GOT3 (cell line): ENCODE results near the gene AGPAT2.

Experiments
- DNase-seq: peaks from one replicate; lab custom pipeline; 2025; ENCODE audit warnings: mixed read lengths; lab: John Stamatoyannopoulos, UW

AGPAT2 gene

DNA sequence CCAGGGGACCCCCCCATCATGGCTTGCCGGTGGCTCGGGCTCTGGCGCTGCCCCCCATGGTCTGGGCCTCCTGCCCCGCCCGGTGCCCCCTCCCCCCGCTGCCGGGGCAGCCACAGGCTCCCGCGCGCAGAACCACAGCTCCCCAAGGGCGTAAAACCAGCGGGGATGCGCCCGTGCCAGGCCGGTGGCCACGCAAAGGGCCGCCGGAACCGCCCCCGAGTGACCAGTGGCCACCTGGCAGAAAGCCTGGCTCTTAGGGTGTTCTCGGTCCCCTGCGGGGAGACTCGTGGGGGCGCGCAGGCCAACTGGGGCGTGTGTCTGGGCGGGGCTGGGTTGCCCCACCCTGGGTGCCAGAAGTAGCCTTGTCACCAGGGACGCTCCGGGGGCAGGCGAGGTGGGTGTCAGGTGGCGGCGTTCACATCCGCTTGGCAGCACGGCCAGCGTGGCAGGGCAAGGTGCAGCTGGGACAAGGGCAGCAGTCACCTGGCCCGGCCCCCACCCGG lies 515 bp upstream of the AGPAT2 start:
- no peak for DNase-seq

DNA sequence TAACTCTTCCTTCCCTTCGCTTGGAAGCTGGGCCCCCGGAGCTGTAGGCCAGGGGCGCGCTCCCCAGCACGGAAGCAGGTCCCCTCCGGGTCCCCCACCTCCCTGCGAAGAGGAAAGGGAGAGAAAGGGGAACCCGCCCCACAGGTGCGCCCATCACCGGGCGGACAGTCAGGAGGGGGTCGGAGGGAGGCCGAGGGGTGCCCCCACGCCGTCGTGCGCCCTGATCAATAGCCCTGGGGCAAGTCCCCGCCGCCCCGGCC lies 793 bp downstream of the AGPAT2 start:
- no peak for DNase-seq

DNA sequence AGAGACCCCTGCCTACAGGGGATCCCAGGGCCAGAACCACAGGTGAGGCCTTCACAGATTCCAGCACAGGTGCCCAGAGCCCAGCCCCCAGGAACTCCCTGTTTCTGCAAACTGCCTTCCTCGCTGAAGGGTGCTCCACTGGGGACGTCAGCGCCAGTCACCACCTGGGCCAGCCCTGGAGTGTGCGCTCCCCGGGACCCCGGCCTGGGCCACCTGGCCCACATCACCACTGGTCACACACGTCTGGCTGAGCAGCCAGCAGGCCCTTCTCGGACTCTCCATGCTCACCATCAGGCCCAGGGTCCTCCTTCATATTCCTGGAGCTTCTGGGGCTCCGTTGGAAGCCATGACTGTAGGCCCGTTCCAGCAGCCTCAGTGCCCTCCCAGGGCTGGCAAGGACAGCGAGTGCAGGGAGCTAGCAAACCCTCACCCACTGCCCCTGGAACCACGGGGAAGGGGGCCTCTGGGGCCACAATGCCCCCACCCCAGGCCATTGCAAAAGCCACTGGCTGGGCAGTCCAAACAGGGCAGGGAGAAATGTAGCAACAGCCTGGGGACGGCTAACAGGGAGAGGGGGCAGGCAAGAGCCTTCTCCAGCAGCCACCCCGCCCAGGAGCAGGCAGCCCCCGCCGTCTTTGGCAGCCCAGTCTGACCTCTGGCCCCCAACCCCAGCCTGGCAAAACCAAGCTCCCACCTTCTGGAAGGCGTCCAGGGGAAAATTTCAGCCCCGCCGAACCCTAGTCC lies 1.3 kb downstream of the AGPAT2 start:
- DNase-seq: no peak

DNA sequence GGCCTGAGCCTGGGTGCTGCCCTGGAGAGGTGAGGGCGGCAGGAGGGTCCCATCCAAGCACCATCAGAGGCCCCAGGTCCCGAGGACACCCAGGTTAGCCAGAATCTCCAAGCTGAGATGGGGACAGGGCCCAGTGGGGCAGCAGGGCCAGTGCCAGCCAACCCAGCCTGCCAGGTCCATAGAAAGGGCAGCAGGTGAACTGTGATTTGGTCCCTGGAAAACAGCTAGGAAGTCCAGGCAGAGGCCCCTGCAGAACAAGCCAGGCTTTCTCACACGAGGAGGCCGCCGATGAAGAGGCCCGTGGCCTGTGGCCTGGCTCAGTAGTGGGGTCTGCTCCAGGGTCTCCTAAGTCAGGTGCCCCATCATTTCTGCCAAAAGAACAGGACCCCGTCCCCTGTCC lies 2.0 kb downstream of the AGPAT2 start:
- no peak for DNase-seq

DNA sequence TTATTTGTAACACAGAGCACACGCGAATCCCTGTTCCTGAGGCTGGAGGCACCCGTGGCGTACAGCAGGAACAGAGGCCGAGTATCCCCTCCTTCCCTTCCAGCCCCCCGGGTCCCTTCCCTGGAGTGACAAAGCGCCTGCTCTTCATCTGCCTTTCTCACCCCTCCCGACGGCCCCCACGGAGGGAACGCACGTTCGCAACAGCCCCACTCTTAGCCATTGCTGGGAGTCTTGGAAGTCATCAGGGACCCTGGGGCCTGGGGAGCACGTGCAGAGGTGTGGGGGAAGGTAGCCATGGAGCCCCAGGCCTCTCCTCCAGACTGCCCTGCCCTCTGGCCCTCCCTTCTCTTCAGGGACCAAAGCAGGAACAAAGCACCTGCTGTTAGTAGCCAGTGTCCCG lies 2.5 kb downstream of the AGPAT2 start:
- no peak for DNase-seq

DNA sequence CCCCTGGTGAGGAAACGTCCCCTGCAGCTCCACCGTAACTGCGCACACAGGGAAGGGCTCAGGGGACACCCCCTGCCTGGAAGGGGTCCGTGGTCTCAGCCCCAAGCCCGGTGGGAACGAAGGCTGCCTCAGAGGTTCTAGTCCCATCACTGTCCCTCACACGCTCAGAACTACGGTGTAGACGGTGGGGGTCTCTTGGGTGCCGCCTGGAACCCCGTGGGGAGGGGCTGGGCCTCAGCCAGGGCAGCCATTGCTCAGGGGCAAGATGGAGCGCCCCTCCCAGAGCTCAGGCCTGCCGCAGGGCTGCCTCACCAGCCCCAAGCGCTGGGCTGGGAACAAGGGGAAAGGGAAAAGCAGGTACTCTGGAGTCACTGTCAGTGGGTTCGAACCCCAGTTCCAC lies 2.9 kb downstream of the AGPAT2 start:
- DNase-seq: no peak

DNA sequence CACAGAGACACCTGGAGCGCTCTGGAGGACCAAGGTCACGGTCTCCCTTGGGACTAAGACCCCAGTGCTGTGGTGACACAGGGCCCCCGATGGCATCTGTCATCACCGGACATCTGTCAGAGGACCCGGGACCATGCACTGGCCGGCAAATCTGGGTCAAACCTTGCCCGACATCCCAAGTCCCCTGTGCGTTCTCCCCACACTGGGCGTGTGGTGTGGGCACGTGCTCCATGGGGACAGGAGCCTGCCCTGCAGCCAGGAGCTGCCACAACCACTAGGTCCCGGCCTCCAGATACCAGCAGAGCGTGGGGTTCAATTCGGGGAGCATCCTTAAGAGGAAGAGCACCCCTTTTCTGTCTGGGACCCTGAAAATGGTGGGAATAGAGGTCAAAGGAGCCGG lies 3.5 kb downstream of the AGPAT2 start:
- DNase-seq: no peak

DNA sequence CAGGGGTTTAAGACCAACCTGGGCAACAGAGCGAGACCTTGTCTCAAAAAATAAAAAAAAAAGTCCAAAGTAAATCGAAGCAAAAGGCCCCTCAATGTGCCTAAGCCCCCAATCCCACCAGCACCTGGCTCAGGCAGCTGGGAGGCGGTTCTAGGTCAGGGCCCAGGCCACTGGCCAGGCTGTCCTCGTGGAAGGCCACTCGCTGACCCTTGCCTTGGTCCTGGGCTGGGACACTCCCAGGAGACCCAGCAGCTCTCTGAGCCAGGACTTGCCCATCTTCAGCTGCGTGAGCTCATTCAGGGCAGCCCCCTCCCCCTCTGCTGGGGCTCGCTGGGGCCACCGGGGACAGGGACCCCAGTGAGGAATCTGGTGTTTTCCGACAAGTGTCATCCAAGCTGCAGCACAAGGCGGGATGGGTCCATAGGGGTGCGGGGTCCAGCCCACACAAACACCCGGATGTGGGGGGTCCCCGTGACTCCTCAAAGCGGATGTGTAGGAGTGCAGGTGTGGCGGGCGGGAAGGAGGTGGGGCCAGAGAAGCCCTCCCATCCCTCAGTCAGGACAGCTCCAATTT lies 4.0 kb downstream of the AGPAT2 start:
- no peak for DNase-seq

DNA sequence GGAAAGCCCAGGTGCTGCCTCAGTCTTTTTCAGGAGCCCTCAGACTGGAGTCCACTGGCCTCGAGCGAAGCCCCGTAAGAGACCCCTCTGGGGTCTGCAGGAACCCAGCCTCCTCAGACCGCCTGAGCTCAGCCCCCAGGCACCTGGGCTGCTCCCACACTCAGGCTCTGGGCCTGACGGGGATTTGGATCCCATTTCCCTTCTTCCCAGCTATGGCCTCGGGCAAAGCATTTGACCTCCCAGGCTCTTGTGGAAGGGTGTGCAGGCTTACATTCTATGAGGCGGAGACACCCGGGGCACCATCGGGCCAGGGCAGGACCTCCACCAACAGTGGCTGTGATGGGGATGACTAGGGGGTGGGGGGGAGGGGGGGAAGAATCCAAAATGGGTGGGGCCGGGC lies 4.5 kb downstream of the AGPAT2 start:
- DNase-seq: no peak

DNA sequence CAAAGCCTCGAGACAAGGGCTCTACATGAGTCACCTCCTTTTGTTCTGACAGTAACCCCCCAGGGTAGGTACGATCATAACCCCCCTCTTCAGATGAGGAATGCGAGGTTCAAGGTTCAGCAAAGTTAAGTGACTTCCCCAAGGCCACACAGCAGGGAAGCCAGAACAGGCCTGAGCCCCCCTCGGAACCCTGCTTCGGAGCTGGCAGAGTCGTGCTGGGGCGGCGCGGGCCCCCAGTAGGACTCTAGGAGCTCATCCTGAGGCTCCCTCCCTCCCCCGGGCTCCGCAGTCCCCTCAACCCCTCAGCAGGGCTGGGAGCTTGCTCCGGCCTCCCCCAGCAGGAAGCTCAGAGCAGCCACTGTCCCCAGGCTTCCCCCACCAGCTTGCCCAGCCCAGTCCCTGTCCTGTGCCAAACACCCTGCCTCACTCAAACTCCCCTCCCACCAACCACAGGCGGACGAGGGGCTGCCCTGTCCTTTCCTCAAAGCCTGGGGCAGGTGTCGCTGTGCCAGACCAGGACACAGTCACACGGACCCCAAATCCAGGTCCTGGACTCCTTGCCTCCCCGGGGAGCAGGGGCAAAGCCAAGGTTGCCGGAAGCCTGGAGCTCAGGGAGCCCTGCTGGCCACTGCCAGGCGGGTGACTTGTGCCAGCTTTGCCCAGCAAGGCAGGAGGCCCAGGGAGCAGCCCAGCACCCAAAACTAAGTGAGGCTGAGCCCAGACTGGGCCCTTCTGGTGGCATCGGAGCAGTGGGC lies 5.1 kb downstream of the AGPAT2 start:
- DNase-seq: no peak

DNA sequence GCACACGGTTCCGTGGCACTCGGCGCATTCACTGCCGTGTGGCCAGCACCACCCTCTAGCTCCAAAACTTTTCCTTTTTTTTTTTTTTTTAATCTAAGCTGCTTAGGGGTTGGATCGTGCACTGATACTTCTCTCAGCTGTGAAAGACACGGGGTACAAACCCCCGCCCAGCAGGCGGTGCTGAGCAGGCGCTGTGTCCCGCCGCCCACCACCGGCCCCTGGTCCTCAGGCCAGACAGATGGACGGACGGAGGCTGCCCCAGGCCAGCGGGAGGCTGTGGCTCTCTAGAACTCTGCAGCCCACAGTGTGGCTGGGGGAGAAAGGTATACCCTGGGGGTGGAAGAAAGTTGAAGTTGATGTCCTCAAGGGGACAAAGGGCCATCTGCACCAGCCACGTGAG lies 6.2 kb downstream of the AGPAT2 start:
- DNase-seq: no peak

DNA sequence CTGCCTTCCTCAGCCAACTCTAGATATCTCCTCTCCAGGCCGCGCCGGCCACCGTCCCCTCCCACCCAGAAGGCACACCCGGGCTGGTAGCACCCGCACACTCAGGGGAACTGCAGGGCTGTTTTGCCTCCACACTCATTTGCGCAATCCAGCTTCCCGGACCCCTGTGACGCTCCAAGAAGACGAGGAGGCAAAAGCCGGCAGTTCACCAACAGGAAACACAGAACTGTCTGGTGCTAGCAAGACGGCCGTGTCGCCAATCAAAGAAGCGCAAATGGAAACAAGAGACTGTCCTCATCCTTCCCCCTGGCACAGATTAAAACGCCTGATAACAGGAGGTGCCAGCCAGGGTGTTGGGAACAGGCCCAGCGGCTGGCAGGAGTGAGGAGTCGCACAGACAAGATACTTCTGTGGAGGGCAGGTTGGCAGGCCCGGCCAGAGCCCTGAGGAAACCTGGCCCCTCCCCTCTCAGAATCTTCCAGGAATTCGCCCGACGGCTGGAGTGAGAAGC lies 7.8 kb downstream of the AGPAT2 start:
- no peak for DNase-seq

DNA sequence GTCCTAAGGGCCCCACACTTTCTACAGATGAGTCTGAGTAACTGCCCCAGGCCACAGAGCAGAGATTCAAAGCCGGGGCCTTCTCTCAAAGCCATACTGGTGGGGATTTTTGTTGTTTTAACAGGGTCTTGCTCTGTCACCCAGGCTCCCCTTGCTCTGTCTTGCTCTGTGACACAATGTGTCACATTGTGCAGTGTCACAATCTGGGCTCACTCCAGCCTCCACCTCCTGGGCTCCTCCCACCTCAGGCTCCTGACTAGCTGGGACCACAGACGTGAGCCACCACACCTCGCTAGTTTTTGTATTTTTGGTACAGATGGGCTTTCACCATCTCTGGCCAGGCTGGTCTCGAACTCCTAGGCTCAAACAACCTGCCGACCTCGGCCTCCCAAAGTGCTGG lies 8.6 kb downstream of the AGPAT2 start:
- no peak for DNase-seq

DNA sequence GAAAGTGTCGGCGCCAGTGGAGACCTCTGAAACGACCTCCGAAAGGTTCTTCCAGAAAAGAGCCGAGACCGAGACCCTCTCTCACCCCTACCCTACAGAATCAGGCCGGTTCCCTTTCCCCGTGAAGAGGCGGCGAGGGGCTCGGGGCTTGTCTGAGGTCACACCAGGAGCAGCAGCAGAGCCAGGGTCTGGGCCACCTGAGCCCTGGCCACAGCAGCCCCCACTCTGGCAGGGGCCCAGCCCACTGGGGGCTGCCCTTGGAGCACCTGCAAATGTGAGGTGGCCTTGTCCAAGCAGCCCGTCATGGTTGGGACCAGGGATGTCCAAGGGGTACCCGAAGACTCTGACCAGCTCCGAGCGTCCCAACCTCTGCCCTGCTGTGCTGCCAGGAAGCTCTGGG lies 9.2 kb downstream of the AGPAT2 start:
- no peak for DNase-seq

DNA sequence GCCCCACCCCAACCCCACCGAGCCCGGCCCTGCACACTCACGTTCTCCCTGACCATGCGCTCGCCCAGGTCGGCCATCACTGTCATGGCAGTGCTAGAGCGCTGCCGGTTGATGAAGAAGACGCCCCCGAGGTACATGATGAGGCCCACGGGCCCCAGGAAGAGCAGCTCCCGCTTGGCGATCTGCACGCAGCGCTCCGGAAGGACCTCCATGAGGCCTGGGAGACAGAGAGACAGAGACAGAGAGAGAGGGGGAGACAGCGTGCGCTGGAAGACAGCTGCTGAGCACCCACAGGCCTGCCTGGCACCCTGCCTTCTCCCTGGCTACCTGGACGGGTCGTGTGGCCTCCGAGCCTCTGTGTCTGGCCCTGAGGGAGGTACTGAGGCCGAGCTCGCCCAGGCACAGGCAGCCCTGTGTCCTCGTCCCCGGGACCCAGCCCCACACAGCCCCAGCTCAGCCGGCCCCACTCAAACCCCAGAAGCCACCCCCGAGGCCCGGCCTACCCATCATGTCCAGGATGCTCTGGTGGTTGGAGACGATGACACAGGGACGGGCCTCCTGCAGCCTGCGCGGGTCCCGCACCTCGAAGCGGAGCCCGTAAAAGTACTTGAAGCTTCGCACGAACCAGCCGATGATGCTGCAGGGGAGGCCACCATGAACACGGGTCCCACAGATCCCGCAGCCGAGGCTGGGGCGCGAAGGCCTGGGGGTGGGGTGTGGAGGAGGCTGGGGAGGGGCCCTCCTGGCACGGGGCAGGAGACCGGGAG lies 10.2 kb downstream of the AGPAT2 start:
- DNase-seq: no peak

DNA sequence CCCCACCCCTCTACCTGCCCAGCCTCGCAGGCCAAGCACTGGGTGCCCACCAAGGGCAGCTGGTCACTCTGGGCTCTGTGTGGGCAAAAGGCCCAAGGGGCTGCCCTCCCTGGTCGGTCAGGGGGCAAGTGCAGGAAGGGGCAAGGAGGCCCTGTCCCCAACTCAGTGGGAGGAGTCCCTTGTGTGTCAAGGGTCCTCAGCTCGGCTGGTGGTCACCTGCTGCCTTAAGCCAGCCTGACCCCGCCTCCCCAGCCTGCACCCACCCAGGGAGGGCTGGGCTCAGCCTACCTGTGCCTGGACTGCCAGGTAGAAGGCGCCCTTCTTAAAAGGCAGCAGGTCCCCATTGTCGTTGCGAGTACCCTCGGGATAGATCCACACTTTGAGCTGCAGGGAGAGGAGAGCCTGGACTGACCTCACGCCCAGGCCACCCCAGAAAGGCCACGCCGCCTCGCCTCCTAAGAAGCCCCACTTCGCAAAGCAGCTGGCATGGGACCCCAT lies 10.9 kb downstream of the AGPAT2 start:
- no peak for DNase-seq

DNA sequence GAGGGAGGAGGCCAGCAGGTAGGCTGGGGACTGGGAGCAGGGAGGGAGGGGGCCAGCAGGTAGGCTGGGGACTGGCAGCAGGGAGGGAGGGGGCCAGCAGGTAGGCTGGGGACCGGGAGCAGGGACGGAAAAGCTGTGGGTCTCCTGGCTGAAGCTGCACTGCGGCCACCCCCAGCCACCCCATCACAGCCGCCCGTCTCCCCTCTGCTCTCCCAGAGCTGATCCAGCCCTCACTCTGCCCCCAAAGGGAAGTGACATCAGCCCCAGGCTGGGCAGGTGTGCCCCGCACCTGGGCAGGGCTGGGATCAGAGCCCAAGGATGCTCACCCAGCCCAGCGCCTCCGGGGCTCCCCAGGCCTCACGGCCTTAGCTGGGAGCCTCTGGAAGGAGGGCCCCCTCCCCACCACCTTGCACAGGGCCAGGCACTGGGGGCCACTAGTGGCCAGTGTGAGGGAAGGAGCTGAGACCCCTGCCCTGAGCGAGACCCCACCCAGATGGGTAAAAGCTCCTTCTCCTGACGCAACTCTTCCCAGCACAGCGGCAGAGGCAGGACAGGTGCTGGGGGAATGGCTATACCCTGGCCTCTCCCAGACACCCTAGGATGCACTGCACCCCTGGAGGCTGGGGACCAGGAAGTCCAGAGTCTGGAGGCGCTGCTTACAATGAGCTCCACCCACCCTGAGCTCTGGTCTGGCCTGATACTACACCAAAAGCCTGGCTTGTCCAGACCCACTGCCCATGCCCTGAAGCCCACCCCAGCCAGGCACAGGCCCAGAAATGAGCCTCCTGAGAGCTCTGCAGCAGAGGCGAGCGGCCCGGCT lies 11.6 kb downstream of the AGPAT2 start:
- no peak for DNase-seq

DNA sequence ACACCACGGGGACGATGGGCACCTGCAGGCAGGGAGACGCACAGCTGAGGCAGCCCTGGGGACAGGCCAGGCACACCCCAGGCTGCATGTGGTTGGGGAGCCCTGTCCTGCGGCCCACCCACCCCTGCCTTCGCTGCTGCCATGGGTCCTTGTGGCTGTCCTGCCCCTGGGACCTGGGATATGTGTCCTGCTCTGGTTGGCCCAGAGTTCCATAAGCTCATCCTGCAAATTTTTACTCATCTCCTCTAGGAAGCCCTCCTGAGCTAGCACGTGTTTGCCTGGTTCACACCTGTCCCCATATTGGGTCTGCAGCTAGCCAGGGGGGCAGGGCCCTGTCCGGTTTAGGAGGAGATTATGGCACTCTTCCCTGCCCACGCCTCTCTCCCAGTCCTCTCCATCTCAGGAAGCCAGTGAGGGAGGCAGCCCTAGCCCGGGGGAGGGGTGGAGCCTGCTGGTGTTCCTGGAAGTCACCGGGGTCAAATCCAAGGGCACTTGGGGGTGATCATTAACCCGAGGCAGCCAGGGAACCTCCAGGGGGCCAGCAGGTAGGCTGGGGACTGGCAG lies 12.4 kb downstream of the AGPAT2 start:
- DNase-seq: no peak

DNA sequence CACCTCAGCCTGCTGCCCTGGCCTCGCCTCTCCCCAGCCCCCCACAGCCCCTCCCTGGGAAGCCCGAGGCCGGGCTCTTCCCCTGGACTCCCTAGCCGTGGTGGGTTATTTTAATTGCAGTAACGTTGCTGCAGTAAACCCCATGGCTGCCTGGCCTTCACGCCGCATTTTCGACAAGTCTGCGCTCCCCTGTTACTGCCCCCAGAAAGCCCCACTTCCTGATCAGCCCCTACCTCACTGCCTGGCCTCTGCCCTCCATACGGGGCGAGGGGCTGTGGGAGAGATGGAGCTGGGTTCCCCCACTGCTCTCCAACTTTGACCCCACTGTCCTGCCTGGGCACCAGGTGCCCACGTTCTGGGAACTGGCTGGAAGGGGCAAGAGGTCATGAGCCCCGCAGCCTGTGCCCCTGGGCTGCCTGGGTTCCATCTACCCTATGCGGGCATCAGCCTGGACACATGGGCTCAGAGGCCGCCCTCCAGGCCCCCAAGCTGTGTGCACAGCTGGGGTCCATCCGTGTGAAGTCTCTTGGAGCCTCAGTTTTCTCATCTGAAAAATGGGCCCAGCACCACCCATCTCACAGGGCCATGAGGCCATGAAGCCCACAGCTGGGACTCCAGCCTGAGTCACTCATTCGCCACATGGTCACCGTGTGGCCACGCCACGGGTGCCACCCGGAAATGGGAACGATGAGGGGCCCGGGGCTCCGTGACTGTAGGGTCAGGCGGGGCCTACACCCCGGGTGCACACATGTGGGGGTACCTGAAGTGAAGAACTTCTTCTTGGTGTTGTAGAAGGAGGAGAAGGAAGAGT lies 13.1 kb downstream of the AGPAT2 start:
- DNase-seq: no peak
